A549 (cell line): ENCODE measurements around the gene ZNF536. TPM values are rescaled to one million over a fixed set of nuclear protein-coding genes. Genes with fewer than 3 reads are reported as not detected.

Experiments
- ATAC-seq, 2 experiments: fragments of 200-7000 bp in 1 of 2; fragments of >200 bp in 1 of 2; cut with Nextera tagmentation in 1 of 2; cut with Tn5 transposase in 1 of 2; 3 replicates each; pipeline versions ENCODE4 v1.8.0 to v1.9.1; 2018 to 2020; ENCODE audit warnings: mild to moderate bottlenecking in 1 of 2, moderate library complexity in 1 of 2
- CTCF ChIA-PET: fragments of 300-600 bp; sonication (Branson Sonifier 250); formaldehyde crosslinking; extraction: SDS; loops from one replicate; lab custom pipeline; 2021; ENCODE audit warnings: antibody characterized with exemption, inconsistent platforms; lab: Yijun Ruan, JAX
- POLR2A ChIA-PET: fragments of 350-600 bp; formaldehyde crosslinking; extraction: SDS; loops from one replicate; lab custom pipeline; 2021; ENCODE audit warnings: antibody characterized with exemption, inconsistent platforms; lab: Yijun Ruan, JAX
- DNase-seq, 2 experiments: peaks; one replicate each; pipeline versions ENCODE4 v3.0.0 to v3.0.0-alpha.2; 2011 to 2016; ENCODE audit warnings: low read depth in 1 of 2, low spot score in 1 of 2
- FAIRE-seq: peaks from 2 replicates; lab custom pipeline; 2011; peaks lifted over from hg19 to GRCh38; lab: Jason Lieb, UNC
- H3K27ac ChIP-seq, 2 experiments: fragments of >200 bp; sonication (Bioruptor Twin); formaldehyde crosslinking; 3 replicates each; pipeline ENCODE4 v1.5.1; 2016 to 2017
- H3K4me1 ChIP-seq: fragments of >200 bp; sonication (Bioruptor Twin); formaldehyde crosslinking; 3 replicates; pipeline ENCODE4 v1.6.1; 2016
- H3K4me2 ChIP-seq: fragments of >200 bp; sonication (Bioruptor Twin); formaldehyde crosslinking; 3 replicates; pipeline ENCODE4 v1.6.1; 2016
- H3K4me3 ChIP-seq: fragments of >200 bp; sonication (Bioruptor Twin); formaldehyde crosslinking; 3 replicates; pipeline ENCODE4 v1.5.1; 2016
- H3K9me3 ChIP-seq: fragments of >200 bp; sonication (Bioruptor Twin); formaldehyde crosslinking; 3 replicates; pipeline ENCODE4 v1.6.1; 2016
- ATOH8 ChIP-seq: fragments of 250-450 bp; sonication (Bioruptor Pico); IDR thresholded peaks from 2 replicates; pipeline ENCODE4 v1.5.0; 2020; ENCODE audit warnings: low read depth, mild to moderate bottlenecking, moderate library complexity
- BCL3 ChIP-seq: fragments of >200 bp; sonication (Bioruptor Twin); formaldehyde crosslinking; IDR thresholded peaks from 3 replicates; pipeline ENCODE4 v1.6.1; 2016
- BHLHE40 ChIP-seq: IDR thresholded peaks from 2 replicates; pipeline ENCODE4 v1.6.1; 2012; ENCODE audit warnings: low read depth, low read length, inconsistent platforms
- CBX8 ChIP-seq: fragments of 200-600 bp; sonication (generic); IDR thresholded peaks from 2 replicates; pipeline ENCODE4 v1.6.1; 2016
- CEBPB ChIP-seq, 2 experiments: fragments of >200 bp in 1 of 2; sonication (Bioruptor Twin) in 1 of 2; formaldehyde crosslinking in 1 of 2; IDR thresholded peaks; 2 replicates each; pipeline ENCODE4 v1.6.1; 2012 to 2016
- CHD4 ChIP-seq: fragments of 200-600 bp; sonication (generic); IDR thresholded peaks from 2 replicates; pipeline ENCODE4 v1.6.1; 2016; ENCODE audit warnings: antibody characterized with exemption, mild to moderate bottlenecking, borderline replicate concordance
- EHMT2 ChIP-seq: fragments of 200-600 bp; sonication (generic); IDR thresholded peaks from 2 replicates; pipeline ENCODE4 v1.6.1; 2016; ENCODE audit warnings: antibody characterized with exemption, low read depth, mild to moderate bottlenecking, moderate library complexity
- ESRRA ChIP-seq: fragments of 150-350 bp; IDR thresholded peaks from 2 replicates; pipeline ENCODE4 v1.6.1; 2014; ENCODE audit warnings: mild to moderate bottlenecking, low read length, borderline replicate concordance
- FOSB ChIP-seq: fragments of 250-450 bp; sonication (Bioruptor Pico); IDR thresholded peaks from 2 replicates; pipeline ENCODE4 v1.5.0; 2020; ENCODE audit warnings: mild to moderate bottlenecking, moderate library complexity
- FOSL2 ChIP-seq, 2 experiments: fragments of 450-650 bp in 1 of 2; fragments of >200 bp in 1 of 2; sonication (Bioruptor Twin) in 1 of 2; formaldehyde crosslinking; IDR thresholded peaks; 2 replicates each; pipeline versions ENCODE4 v1.5.0 to v1.6.1; 2016 to 2020; ENCODE audit warnings: mild to moderate bottlenecking in 1 of 2, moderate library complexity in 1 of 2
- FOXS1 ChIP-seq: fragments of 250-450 bp; sonication (Bioruptor Pico); IDR thresholded peaks from 2 replicates; pipeline ENCODE4 v1.5.0; 2020; ENCODE audit warnings: mild to moderate bottlenecking, moderate library complexity
- GATA3 ChIP-seq: IDR thresholded peaks from 2 replicates; pipeline ENCODE4 v1.6.1; 2012; ENCODE audit warnings: borderline replicate concordance
- HEYL ChIP-seq: fragments of 250-450 bp; sonication (Bioruptor Pico); IDR thresholded peaks from 2 replicates; pipeline ENCODE4 v1.8.0; 2021; ENCODE audit warnings: mild to moderate bottlenecking, moderate library complexity
- HOXB13 ChIP-seq: fragments of 250-450 bp; sonication (Bioruptor Pico); IDR thresholded peaks from 2 replicates; pipeline ENCODE4 v1.5.0; 2020; ENCODE audit warnings: low read depth, mild to moderate bottlenecking, moderate library complexity
- HOXB5 ChIP-seq: fragments of 250-450 bp; sonication (Bioruptor Pico); IDR thresholded peaks from 2 replicates; pipeline ENCODE4 v1.5.0; 2020; ENCODE audit warnings: mild to moderate bottlenecking, moderate library complexity
- JUNB ChIP-seq: fragments of >200 bp; sonication (Bioruptor Twin); formaldehyde crosslinking; IDR thresholded peaks from 2 replicates; pipeline ENCODE4 v1.6.1; 2016
- MAFK ChIP-seq: fragments of 450-650 bp; IDR thresholded peaks from 2 replicates; pipeline ENCODE4 v1.6.1; 2014; ENCODE audit not compliant: partially characterized antibody
- MYC ChIP-seq: IDR thresholded peaks from 2 replicates; pipeline ENCODE4 v1.6.1; 2012; ENCODE audit warnings: mild to moderate bottlenecking, inconsistent platforms, low read length, improper control_type of control experiment, borderline replicate concordance
- NR3C1 ChIP-seq: fragments of >200 bp; sonication (Bioruptor Twin); formaldehyde crosslinking; IDR thresholded peaks from 3 replicates; pipeline ENCODE4 v1.6.1; 2017
- PHF8 ChIP-seq: fragments of 200-600 bp; sonication (generic); IDR thresholded peaks from 2 replicates; pipeline ENCODE4 v1.6.1; 2016; ENCODE audit warnings: low read depth, mild to moderate bottlenecking, antibody characterized with exemption, moderate library complexity, borderline replicate concordance
- POLR2AphosphoS2 ChIP-seq: conservative IDR thresholded peaks from 2 replicates; pipeline ENCODE4 v1.6.1; 2012; ENCODE audit warnings: low read length, improper control_type of control experiment, inconsistent platforms
- RAD21 ChIP-seq, 2 experiments: fragments of >200 bp in 1 of 2; sonication (Bioruptor Twin) in 1 of 2; formaldehyde crosslinking in 1 of 2; IDR thresholded peaks in 1 of 2; conservative IDR thresholded peaks in 1 of 2; 2 replicates in 1 of 2; 3 replicates in 1 of 2; pipeline ENCODE4 v1.6.1; 2012 to 2018; ENCODE audit warnings: inconsistent platforms in 1 of 2
- RNF2 ChIP-seq: fragments of 200-600 bp; sonication (generic); IDR thresholded peaks from 2 replicates; pipeline ENCODE4 v1.6.1; 2016; ENCODE audit warnings: low read depth, mild to moderate bottlenecking, antibody characterized with exemption, moderate library complexity, borderline replicate concordance
- SMC3 ChIP-seq: fragments of >200 bp; sonication (Bioruptor Twin); formaldehyde crosslinking; IDR thresholded peaks from 3 replicates; pipeline ENCODE4 v1.6.1; 2018; ENCODE audit warnings: inconsistent platforms
- SREBF2 ChIP-seq: fragments of 450-650 bp; IDR thresholded peaks from 2 replicates; pipeline ENCODE4 v1.6.1; 2014; ENCODE audit warnings: mild to moderate bottlenecking, moderate library complexity
- TFCP2L1 ChIP-seq: fragments of 250-450 bp; sonication (Bioruptor Pico); IDR thresholded peaks from 2 replicates; pipeline ENCODE4 v1.5.0; 2021; ENCODE audit warnings: mild to moderate bottlenecking
- ZC3H11A ChIP-seq: fragments of 450-650 bp; IDR thresholded peaks from 2 replicates; pipeline ENCODE4 v1.6.1; 2014; ENCODE audit warnings: antibody characterized with exemption, mild to moderate bottlenecking
- WGBS: methylation state at CpG from one replicate; pipeline ENCODE4 v1.1.6; 2017; ENCODE audit errors: missing lambda C conversion rate; 5-methylcytosine and 5-hydroxymethylcytosine counted together
- polyA plus RNA-seq, 4 experiments: library from polyadenylated mRNA; depleted of rRNA in 3 of 4; stranded (reverse); fragments of >200 nt; fragmentation: RNase III in 1 of 4; extraction: RNeasy Plus Mini Kit Qiagen cat#74134 plus additional on column Dnase treatment in 1 of 4; gene quantifications; 2 replicates in 3 of 4; 3 replicates in 1 of 4; pipeline ENCODE4 v1.2.3, GENCODE V29; 2011 to 2017
- TF ChIP-seq, protein P1 (sequence below): fragments of >200 bp; sonication (Bioruptor Twin); formaldehyde crosslinking; IDR thresholded peaks from 3 replicates; pipeline ENCODE4 v1.5.1; 2016

The ZNF536 gene
- polyA plus RNA-seq, 2 of the 4 experiments (the other 2 are of a cell fraction): not detected

DNA sequence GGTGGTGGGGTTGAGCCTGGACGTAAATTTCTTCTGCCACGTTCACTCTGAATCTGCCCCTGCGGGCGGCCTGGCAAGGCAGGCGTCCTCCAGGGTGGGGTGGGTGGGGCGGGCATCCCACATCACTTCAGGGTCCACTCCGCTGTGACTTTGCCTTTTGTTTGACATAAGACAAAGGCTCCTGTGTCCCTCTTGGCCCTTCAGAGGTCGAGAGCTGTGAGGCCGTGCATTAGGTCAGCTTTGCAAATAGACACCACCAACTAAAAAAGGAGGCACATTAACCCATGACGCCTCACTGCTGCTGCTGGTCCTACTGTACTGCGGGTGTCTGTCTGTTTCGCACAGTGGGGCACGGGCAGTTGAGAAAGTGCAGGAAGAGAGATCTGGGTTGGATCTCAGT, 10.5 kb upstream of the ZNF536 start:
- POLR2A ChIA-PET: no interaction called here
- CTCF ChIA-PET: interaction anchor here (1.8 kb wide), 1 partner anchor 17 kb away, joined by 4 read pairs; no protein-coding TSS in a partner anchor
- ATAC-seq: no peak
- no peaks in the 10 kb centered on the region for H3K9me3 ChIP-seq
- no peak overlapping the region for H3K4me3 ChIP-seq
- 46% methylated on average over 12 of the region's 13 CpGs for WGBS
- no peak overlapping the region for H3K27ac ChIP-seq
- no peak for FAIRE-seq
- DNase-seq: no peak
- H3K4me2 ChIP-seq: no peak overlapping the region
- H3K4me1 ChIP-seq: no peaks in the 10 kb centered on the region
- TF ChIP-seq TFCP2L1 (CRISPR knock-in tag): no peak
- no peak for TF ChIP-seq PHF8
- no peak for TF ChIP-seq HEYL (CRISPR knock-in tag)
- no peak for TF ChIP-seq CEBPB (IDR thresholded peaks at IDR 0.05)
- TF ChIP-seq HOXB5 (CRISPR knock-in tag): no peak
- no peak for TF ChIP-seq MYC
- no peak for TF ChIP-seq RNF2
- no peak for TF ChIP-seq CHD4
- no peak for TF ChIP-seq CBX8
- no peak for TF ChIP-seq SREBF2
- no peak for TF ChIP-seq MAFK
- no peak for TF ChIP-seq HOXB13 (CRISPR knock-in tag)

DNA sequence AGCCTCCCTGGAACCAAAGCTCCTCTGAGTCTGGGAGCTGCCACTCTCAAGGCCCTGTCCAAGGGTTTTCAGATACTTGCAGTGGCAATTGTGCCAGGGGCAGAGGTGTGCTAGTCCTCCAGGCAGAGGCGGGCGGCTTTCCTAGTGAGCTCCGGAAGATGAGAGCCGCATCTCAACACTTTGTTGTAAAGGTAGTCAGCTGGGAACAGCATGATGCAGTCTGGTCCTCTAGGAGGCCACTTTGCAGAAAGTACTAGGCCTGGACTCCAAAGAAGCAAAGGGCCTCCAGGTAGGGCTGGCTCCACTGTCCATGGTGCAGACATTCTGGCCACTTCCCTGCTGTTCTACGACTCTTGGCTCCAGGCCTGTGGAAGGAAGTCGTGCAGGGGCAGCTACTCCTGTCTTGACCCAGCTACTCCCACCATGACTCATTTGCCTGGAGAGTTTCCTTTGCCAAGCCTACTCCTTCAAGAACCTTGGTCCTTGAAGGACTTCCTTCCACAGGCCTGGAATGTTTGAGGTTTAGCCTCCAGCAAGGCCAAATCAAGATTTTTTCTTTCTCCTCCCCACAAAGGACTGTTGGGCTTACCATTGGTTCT, 9.9 kb upstream of the ZNF536 start:
- DNase-seq (no peak), ATAC-seq (no peak), FAIRE-seq (no peak)
- ChIA-PET CTCF (interaction anchor here (1.8 to 2.0 kb wide), 2 partner anchors 15 to 18 kb away, joined by 4 to 6 read pairs; no protein-coding TSS in a partner anchor), POLR2A (no interaction called here)
- TF ChIP-seq EHMT2 (no peak), ZC3H11A (no peak), RAD21 (conservative IDR thresholded peaks at IDR 0.05 in 1 of 2, IDR thresholded peaks at IDR 0.05 in 1 of 2) (no peak), ESRRA (no peak)
- H3K4me3 ChIP-seq: no peak overlapping the region
- 52% methylated on average over 6 of the region's 6 CpGs for WGBS
- no peaks in the 10 kb centered on the region for H3K9me3 ChIP-seq
- H3K27ac ChIP-seq: no peak overlapping the region
- H3K4me1 ChIP-seq: no peaks in the 10 kb centered on the region
- H3K4me2 ChIP-seq: no peak overlapping the region

DNA sequence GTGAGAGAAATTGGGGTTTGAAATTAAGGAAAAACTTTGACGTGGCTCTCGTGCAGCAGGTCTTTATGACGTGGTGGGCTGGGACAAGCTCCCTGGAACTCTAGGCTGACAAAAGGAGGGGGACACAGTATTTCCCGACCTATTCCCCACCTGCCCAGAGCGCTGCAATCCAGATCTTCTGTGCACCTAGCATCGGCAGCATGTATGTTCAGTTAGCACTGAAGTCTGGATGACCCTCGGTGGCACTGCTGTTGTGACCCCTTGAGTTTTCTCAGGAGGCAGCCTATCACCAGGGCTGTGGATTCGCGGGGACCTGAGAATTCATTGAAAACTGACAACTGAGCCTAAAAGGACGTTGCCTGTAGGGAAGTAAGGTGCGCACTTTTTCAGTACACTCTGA, 9.1 kb upstream of the ZNF536 start:
- Histone ChIP-seq H3K4me2 (no peak overlapping the region), H3K27ac (no peak overlapping the region), H3K4me1 (no peaks in the 10 kb centered on the region), H3K9me3 (no peaks in the 10 kb centered on the region), H3K4me3 (no peak overlapping the region)
- 20% methylated on average over 11 of the region's 11 CpGs for WGBS
- ATAC-seq (no peak), FAIRE-seq (no peak), DNase-seq (no peak)
- ChIA-PET POLR2A (no interaction called here), CTCF (interaction anchor here (0.6 to 2.0 kb wide), 5 partner anchors 15 to 646 kb away, joined by 3 to 6 read pairs (median 3); no protein-coding TSS in a partner anchor)
- no peak for TF ChIP-seq SMC3
- no peak for TF ChIP-seq GATA3
- TF ChIP-seq FOXS1: no peak
- TF ChIP-seq ESRRA: no peak
- no peak for TF ChIP-seq FOSB
- TF ChIP-seq CEBPB (IDR thresholded peaks at IDR 0.05): no peak
- TF ChIP-seq POLR2AphosphoS2: no peak
- TF ChIP-seq ATOH8 (CRISPR knock-in tag): no peak
- no peak for TF ChIP-seq BHLHE40
- TF ChIP-seq FOSL2 (IDR thresholded peaks at IDR 0.05): no peak
- TF ChIP-seq FOSL2 (CRISPR knock-in tag; IDR thresholded peaks at IDR 0.05): no peak
- no peak for TF ChIP-seq BCL3
- TF ChIP-seq PHF8: no peak
- TF ChIP-seq RNF2: no peak
- no peak for TF ChIP-seq JUNB
- TF ChIP-seq, protein P1, sequence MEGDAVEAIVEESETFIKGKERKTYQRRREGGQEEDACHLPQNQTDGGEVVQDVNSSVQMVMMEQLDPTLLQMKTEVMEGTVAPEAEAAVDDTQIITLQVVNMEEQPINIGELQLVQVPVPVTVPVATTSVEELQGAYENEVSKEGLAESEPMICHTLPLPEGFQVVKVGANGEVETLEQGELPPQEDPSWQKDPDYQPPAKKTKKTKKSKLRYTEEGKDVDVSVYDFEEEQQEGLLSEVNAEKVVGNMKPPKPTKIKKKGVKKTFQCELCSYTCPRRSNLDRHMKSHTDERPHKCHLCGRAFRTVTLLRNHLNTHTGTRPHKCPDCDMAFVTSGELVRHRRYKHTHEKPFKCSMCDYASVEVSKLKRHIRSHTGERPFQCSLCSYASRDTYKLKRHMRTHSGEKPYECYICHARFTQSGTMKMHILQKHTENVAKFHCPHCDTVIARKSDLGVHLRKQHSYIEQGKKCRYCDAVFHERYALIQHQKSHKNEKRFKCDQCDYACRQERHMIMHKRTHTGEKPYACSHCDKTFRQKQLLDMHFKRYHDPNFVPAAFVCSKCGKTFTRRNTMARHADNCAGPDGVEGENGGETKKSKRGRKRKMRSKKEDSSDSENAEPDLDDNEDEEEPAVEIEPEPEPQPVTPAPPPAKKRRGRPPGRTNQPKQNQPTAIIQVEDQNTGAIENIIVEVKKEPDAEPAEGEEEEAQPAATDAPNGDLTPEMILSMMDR: no peak
- no peak for TF ChIP-seq NR3C1
- TF ChIP-seq HOXB13 (CRISPR knock-in tag): no peak
